T-helper 2 cell treated with Interferon-gamma antibody and Interleukin-4, amounts not matched to agents 5 μg/mL and 100 μg/mL, for 36 hours (primary cell): ENCODE measurements around the gene DPY30.
A peak's percentile ranks its signal among the peaks of the same experiment; 100 is the strongest.
"Not testable (repeated sequence)": the region's sequence is repeated elsewhere in the genome, so short reads cannot be mapped to it uniquely, and the experiment has no call there.

ENCODE experiments used
- DNase-seq: peaks from one replicate; pipeline ENCODE4 v3.0.0; 2021; ENCODE audit warnings: low spot score
- H3K27ac Mint-ChIP-seq: one replicate; pipeline ENCODE4 v1.8.0; 2021; ENCODE audit warnings: mild to moderate bottlenecking, mixed read lengths
- H3K27me3 Mint-ChIP-seq: one replicate; pipeline ENCODE4 v1.8.0; 2021; ENCODE audit warnings: low read depth, mixed read lengths
- H3K36me3 Mint-ChIP-seq: one replicate; pipeline ENCODE4 v1.8.0; 2021; ENCODE audit warnings: low read depth, mixed read lengths
- H3K4me1 Mint-ChIP-seq: one replicate; pipeline ENCODE4 v1.8.0; 2021; ENCODE audit warnings: low read depth, mixed read lengths
- H3K4me3 Mint-ChIP-seq: one replicate; pipeline ENCODE4 v1.8.0; 2022; ENCODE audit warnings: mild to moderate bottlenecking, moderate library complexity, mixed read lengths
- H3K9me3 Mint-ChIP-seq: one replicate; pipeline ENCODE4 v1.8.0; 2021; ENCODE audit warnings: mixed read lengths

Gene DPY30

DNA sequence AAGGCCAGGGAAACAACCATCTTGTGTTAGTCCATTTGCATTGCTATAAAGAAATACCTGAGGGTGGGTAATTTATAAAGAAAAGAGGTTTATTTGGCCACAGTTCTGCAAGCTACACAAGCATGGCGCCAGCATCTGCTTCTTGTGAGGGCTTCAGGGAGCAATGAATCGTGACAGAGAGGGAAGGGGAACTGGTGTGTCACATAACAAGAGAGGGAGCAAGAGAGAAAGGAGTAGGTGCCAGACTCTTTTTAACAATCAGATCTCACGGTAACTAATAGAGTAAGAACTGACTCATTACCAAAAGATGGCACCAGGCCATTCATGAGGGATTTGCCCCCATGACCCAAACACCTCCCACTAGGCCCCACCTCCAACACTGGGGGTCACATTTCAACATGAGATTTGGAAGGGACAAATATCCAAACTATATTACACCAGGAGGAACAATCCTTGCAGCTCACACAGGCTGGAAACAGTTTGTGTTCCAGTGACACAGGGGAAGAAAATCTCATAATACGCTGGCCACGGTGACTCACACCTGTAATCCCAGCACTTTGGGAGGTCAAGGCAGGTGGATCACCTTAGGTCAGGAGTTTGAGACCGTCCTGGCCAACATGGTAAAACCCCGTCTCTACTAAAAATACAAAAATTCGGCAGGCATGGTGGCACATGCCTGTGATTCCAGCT, 5.3 kb downstream of the DPY30 start:
- not testable (repeated sequence) for H3K4me1 Mint-ChIP-seq, H3K27me3 Mint-ChIP-seq, DNase-seq, H3K9me3 Mint-ChIP-seq, H3K27ac Mint-ChIP-seq, H3K4me3 Mint-ChIP-seq
- peaks cover 18% of the 10 kb centered on the region for H3K36me3 Mint-ChIP-seq

DNA sequence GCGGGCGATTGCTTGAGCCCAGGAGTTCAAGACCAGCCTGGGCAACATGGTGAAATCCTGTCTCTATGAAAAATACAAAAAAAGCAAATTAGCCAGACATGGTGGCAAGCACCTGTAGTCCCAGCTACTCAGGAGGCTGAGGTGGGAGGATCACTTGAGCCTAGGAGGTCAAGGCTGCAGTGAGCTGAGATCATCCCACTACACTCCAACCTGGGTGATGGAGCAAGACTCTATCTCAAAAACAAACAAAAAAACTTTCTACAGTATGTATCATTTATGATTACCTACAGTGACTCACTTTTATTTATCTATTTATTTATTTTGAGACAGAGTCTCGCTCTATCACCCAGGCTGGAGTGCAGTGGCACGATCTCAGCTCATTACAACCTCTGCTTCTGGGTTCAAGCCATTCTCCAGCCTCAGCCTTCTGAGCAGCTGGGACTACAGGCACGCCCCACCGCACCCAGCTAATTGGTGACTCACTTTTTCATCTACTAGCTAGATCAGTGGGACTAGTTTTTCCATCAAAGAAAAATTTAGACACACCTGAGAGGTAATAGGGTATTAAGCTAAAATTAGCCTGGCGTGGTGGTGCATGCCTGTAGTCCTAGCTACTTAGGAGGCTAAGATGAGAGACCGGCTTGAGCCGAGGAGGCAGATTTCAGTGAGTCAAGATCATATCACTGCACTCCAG, 20.7 kb downstream of the DPY30 start:
- H3K27ac Mint-ChIP-seq, H3K4me3 Mint-ChIP-seq, H3K9me3 Mint-ChIP-seq, DNase-seq, H3K27me3 Mint-ChIP-seq, H3K4me1 Mint-ChIP-seq: not testable (repeated sequence)
- H3K36me3 Mint-ChIP-seq = peaks cover 10% of the 10 kb centered on the region

DNA sequence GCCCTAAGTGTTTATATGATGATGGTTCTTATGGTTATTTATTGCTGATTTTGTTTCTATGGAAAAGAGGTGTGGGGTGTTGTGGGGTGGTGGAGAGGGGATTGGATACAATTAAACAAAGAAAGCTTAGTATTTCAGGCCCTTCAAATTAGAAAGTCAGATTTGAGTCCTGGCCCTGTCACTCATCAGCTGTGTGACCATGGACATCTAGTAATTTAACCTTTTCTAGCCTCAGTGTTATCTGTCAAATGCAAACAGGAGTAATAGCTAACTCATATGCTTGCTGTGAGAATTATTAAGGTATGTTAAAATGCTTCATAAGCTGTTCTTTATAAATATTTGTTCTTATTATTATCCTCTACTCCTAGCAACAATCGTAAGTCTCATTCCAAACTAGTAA, 26.7 kb downstream of the DPY30 start:
- Mint-ChIP-seq H3K4me1 (peaks cover 26% of the 10 kb centered on the region), H3K36me3 (peaks cover 6% of the 10 kb centered on the region), H3K4me3 (peak overlapping the region; percentile 34), H3K27ac (peak overlapping the region; percentile 59), H3K27me3 (no peaks in the 10 kb centered on the region), H3K9me3 (no peaks in the 10 kb centered on the region)
- no peak for DNase-seq

DNA sequence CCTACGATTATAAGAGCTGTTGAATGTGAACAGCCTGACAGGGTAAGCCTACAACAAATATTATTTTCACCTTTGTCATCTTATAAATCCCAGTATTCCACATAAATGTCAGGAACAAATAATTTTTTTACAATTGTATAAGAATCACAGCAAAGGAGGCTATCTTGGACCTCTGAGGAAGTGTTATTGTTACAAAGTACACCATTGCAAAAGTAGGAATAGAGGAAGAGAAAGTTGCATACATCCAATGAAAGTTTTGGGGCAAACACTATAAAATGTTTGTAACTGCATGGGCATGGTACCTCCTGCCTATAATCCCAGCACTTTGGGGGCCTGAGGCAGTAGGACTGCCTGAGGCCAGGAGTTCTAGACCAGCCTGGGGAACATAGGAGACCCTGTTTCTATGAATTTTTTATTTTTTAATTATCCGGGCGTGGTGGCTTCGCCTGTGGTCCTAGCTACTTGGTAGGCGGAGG, 28.1 kb downstream of the DPY30 start:
- Mint-ChIP-seq H3K9me3 (no peaks in the 10 kb centered on the region), H3K36me3 (peaks cover 9% of the 10 kb centered on the region), H3K4me1 (peaks cover 34% of the 10 kb centered on the region), H3K27ac (peak overlapping the region; percentile 96), H3K4me3 (peak overlapping the region; percentile 90), H3K27me3 (no peaks in the 10 kb centered on the region)
- DNase-seq = no peak

DNA sequence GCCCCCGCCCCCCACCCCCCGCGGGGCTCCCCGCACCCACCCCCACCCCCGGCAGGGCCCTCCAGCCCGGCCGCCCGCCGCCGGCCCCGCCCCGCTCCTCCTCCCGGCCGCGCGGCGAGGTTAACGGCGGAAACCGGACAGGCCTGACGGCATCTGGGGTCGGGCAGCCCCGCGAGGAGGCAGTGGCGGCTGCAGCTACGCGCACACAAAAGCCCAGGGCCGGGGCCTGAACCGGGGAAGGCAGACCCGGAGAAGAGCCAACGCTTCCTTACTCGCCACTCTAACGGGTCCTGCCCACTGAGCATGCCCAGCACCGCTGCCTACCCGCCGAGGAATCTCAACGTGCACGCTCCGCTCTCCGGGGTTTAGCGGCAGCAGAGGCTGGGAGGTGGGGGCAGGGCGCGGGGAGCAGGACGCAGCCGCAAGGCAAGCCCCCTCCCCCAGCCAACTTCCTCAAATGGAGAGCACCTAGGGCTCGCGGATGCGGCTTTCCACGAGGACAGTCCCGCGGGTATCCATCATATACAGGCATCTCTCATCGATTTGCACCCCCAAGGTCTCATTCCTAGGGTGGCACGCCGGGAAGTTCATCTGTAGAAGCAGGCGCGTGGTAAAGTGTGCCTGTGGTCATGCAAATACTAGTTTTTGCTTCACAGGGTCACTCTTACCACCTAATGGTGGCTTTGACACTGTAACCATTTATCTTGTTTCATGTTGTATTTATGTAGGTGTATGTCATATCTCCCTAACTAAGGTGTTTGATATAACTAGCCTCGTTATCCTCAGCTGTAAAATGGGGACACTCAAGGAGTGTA, 28.7 kb downstream of the DPY30 start, which contains the start of gene MEMO1:
Gene MEMO1, minus strand, starts transcription at position 339 of the 815 bp plus-strand sequence. CDS start 761 bp downstream, outside the sequence.
- peak within 1 kb of the TSS; percentile 96 for H3K27ac Mint-ChIP-seq
- peaks cover 9% of the 10 kb centered on the region for H3K36me3 Mint-ChIP-seq
- H3K27me3 Mint-ChIP-seq = no peaks in the 10 kb centered on the region
- peaks cover 37% of the 10 kb centered on the region for H3K4me1 Mint-ChIP-seq
- no peaks in the 10 kb centered on the region for H3K9me3 Mint-ChIP-seq
- peak within 1 kb of the TSS; percentile 90 for H3K4me3 Mint-ChIP-seq
- peak; percentile 93 for DNase-seq

DNA sequence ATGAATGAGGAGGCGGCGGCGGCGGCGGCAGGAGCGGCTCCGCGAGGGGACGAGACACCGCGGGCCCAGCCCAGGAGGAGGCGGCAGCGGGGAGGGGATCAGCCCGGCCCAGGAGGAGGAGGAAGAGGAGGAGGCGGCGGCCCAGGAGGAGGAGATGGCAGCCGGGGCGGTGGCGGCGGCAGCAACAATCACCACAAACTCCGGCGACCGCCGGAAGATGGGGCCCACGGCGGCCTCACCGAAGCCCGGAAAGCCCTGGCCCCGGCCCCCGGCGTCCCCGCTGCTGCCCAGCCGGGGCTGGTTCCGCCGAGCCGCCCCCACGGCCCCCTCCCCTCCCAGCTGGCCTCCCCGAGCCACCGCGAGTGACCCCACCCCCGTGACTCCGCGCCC, 29.3 kb downstream of the DPY30 start:
- not testable (repeated sequence) for H3K9me3 Mint-ChIP-seq, H3K27me3 Mint-ChIP-seq, H3K4me3 Mint-ChIP-seq
- H3K4me1 Mint-ChIP-seq = peaks cover 42% of the 10 kb centered on the region
- H3K27ac Mint-ChIP-seq = peak overlapping the region; percentile 64
- peak; percentile 78 for DNase-seq
- H3K36me3 Mint-ChIP-seq = peaks cover 12% of the 10 kb centered on the region

DNA sequence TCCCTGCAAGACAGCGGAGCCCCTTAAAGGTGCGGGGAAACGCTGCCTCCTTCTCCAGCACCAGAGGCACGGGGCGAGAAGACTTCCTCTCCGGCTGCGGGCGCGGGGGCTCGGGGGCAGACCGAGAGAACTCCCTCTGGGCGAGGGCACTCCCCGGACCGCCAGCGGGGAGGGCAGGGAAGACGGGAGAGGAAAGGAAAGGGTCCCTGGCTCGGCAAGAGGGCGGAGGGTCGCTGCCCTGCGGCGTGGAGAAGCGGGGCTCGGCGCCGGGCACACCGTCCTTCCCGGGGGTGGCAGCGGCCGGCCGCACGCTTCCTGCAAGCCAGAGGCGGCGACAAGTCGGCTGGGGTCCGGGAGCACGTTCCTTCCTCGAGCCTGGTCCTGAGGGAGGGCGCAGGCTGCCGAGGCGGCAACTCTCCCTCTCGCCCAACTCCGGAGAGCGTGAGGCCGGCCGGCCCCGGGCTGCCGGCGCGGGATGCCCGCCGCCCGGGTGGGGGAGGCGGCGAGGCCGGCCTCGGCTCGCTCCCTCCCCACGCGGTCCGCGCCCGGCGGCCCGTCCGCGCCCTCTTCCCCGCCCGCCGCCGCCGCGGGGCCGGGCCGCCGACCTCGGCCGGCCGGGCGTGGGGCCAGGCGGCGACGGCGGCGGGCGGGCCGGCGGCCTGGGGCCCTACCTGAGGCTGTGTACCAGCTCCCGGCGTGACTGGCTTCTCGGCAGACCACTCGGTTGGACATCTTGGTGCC, 29.9 kb downstream of the DPY30 start:
- Mint-ChIP-seq H3K9me3 (no peaks in the 10 kb centered on the region), H3K4me3 (peak overlapping the region; percentile 89), H3K4me1 (peaks cover 47% of the 10 kb centered on the region), H3K27me3 (no peaks in the 10 kb centered on the region), H3K36me3 (peaks cover 16% of the 10 kb centered on the region), H3K27ac (peak overlapping the region; percentile 79)
- peak; percentile 36 for DNase-seq

DNA sequence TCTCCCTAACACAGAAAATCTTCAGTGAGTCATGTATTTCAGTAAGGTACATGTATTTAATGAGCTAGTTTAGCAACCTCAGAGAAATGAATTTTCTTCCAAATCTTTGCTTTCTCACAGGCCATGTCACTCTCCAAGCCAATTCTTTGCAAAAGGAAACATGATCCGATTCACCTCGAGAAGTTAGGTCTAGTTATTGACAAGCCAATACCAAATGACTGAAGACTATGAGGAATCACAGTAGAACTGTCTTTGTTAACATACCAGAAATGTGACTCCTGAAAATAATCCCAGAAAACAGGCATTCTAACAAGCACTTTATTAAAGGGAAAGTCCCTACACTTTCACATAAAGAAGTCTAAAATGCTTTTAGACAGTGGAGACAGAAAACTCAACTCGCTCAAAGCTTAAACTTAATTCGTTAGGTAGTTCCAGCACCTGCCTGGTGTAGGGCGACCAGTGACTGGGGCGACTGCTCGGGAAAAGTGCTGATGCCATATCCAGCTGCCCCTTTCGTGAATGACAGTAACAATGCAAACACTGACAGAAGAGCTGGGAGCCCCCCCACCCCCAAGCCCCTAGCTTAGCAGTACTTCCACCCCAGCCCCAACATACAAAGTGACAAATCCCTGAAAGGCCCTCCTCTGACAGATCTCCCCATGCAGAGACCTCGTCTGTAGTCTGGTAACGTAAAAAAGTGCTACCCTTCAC, 30.6 kb downstream of the DPY30 start:
- no peaks in the 10 kb centered on the region for H3K27me3 Mint-ChIP-seq
- DNase-seq = no peak
- peak overlapping the region; percentile 89 for H3K4me3 Mint-ChIP-seq
- peaks cover 51% of the 10 kb centered on the region for H3K4me1 Mint-ChIP-seq
- no peaks in the 10 kb centered on the region for H3K9me3 Mint-ChIP-seq
- peaks cover 16% of the 10 kb centered on the region for H3K36me3 Mint-ChIP-seq
- H3K27ac Mint-ChIP-seq = peak overlapping the region; percentile 79

DNA sequence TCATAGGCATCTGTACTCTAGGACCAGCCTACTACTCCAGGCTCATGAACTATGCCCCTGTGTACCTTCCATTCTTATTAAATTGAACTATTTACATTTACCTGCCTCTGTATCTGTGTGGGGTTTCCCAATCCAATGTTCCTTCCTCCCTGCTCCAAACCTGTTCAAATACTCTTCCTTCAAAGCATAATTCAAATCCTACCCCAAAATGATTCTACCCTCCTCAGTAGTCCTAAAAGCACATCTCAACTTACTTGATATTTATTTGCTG, 32.5 kb downstream of the DPY30 start:
- H3K27ac Mint-ChIP-seq = no peak overlapping the region
- no peak for DNase-seq
- peaks cover 18% of the 10 kb centered on the region for H3K36me3 Mint-ChIP-seq
- H3K9me3 Mint-ChIP-seq = no peaks in the 10 kb centered on the region
- peaks cover 45% of the 10 kb centered on the region for H3K4me1 Mint-ChIP-seq
- no peaks in the 10 kb centered on the region for H3K27me3 Mint-ChIP-seq
- peak overlapping the region; percentile 6 for H3K4me3 Mint-ChIP-seq

DNA sequence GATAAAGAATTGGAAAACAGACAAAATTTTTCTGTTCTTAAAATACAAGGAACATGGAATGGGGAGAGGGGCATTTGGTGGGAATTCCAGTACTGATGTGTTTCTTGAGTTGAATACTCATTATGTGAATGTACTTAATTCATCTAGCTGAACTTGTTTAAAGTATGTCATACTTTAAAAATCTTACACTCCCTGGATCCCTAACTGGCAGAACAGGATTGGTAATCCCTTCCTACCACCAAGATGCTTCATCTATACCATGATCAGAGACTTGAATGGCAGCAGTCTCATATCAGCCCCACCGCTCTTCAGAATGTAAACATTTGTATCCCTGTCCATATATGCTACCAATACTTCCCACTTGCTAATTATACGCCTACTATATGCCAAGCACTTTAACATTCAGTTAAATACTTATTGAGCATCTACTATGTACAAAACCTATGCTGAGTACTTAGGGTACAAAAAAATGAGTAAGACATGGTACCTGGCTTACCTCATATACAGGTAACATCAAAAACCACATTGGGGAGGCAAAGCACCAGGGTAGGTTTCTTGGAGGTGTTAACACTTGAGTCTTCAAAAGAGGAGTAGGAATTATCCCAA, 34.1 kb downstream of the DPY30 start:
- Mint-ChIP-seq H3K4me3 (no peak overlapping the region), H3K27me3 (no peaks in the 10 kb centered on the region), H3K9me3 (no peaks in the 10 kb centered on the region), H3K27ac (no peak overlapping the region), H3K4me1 (peaks cover 39% of the 10 kb centered on the region), H3K36me3 (peaks cover 20% of the 10 kb centered on the region)
- DNase-seq = no peak

DNA sequence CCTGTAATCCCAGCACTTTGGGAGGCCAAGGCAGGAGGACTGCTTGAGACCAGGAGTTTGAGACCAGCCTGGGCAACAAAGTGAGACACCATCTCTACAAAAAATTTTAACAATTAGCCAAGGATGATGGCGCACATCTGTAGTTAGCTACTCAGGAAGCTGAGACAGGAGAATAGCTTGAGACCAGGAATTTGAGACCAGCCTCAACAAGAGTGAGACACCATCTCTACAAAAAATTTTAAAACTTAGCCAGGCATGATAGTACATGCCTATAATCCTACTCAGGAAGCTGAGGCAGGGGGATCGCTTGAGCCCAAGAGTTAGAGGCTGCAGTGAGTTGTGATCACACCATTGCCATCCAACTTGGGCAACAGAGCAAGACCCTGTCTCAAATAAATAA, 35.8 kb downstream of the DPY30 start:
- Mint-ChIP-seq H3K27me3 (no peaks in the 10 kb centered on the region), H3K4me1 (peaks cover 46% of the 10 kb centered on the region), H3K9me3 (no peaks in the 10 kb centered on the region), H3K36me3 (peaks cover 18% of the 10 kb centered on the region), H3K27ac (no peak overlapping the region), H3K4me3 (no peak overlapping the region)
- DNase-seq = no peak

DNA sequence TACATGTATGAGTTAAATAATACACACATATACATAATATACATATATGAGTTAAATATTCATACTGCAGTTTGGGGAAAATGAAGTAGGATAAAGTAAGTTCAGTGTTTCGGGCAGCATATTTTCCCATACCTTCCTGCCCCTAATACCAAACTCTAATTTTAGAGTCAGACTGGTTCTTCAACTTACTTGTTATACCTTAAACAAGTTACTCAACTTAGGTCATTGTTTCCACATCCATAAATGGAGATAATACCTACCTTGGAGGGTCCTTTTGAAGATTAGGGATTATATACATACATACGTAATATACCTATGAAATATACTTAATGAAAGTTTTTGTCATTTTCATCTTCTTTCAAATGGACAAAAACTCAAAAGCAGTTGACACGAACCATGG, 37.2 kb downstream of the DPY30 start:
- Mint-ChIP-seq H3K9me3 (no peaks in the 10 kb centered on the region), H3K4me1 (peaks cover 45% of the 10 kb centered on the region)

DNA sequence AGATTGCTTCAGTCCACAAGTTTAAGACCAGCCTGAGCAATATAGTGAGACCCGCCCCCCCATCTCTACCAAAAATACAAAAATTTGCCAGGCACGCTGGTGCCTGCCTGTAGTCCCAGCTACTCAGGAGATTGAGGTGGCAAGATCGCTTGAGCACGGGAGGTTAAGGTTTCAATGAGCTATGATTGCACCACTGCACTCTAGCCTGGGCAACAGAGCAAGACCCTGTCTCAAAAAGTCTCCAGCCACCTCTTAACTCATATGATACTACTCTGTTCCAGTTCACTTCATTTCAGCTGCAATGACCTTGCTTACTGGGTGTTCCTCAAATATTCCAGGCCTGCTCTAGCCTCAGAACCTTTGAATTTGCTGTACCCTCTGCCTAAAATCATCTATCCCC, 40.2 kb downstream of the DPY30 start:
- no peak for DNase-seq
- Mint-ChIP-seq H3K9me3 (no peaks in the 10 kb centered on the region), H3K4me3 (no peak overlapping the region), H3K27me3 (no peaks in the 10 kb centered on the region), H3K4me1 (peaks cover 38% of the 10 kb centered on the region), H3K36me3 (peaks cover 10% of the 10 kb centered on the region), H3K27ac (no peak overlapping the region)

More for the DNA sequence above, 37.2 kb downstream of the DPY30 start:
- Mint-ChIP-seq H3K36me3 (peaks cover 16% of the 10 kb centered on the region), H3K4me3 (no peak overlapping the region), H3K27ac (no peak overlapping the region), H3K27me3 (no peaks in the 10 kb centered on the region)
- DNase-seq = no peak
